ENCODE data around the gene RAB33B. TPM values are rescaled to one million over a fixed set of nuclear protein-coding genes. Genes with fewer than 3 reads are reported as not detected.

Gene RAB33B
- total and polyA plus RNA-seq, 2 of the 8 experiments (the other 6 are each of a cell fraction or from before 2014, with no cell fraction given): 4.2 to 8.7 TPM

GRCh38 chr4:139481465-139481864 lies 27.5 kb downstream of the RAB33B start:
- ChIA-PET CTCF (ENCODE audit: partially characterized antibody) (interaction anchor here (0.6 to 3.6 kb wide), 3 partner anchors 16 to 200 kb away, joined by 3 to 22 read pairs (median 4); no protein-coding TSS in a partner anchor), POLR2A (ENCODE audit: partially characterized antibody) (interaction anchor here (1.3 kb wide), 1 partner anchor 16 kb away, joined by 4 read pairs; no protein-coding TSS in a partner anchor)
- no peaks in the 10 kb centered on the region for H3K9me3 ChIP-seq (ENCODE audit: insufficient read depth in 2 of 2, low read depth in 1 of 2, low read length in 1 of 2)
- H3K79me2 ChIP-seq (ENCODE audit: control insufficient read depth in 1 of 2, insufficient read depth in 2 of 2, low read length in 2 of 2): no peaks in the 10 kb centered on the region
- no peak overlapping the region for H2BK15ac ChIP-seq (ENCODE audit: low read length)
- H4K20me1 ChIP-seq (replicated peaks in 1 of 2; ENCODE audit: control insufficient read depth in 1 of 2, insufficient read depth in 2 of 2, low read length in 2 of 2): no peaks in the 10 kb centered on the region
- no peaks in the 10 kb centered on the region for H3K27me3 ChIP-seq (replicated peaks in 1 of 4; ENCODE audit: control insufficient read depth in 3 of 4, extremely low read depth in 1 of 4, insufficient read depth in 3 of 4, low read length in 3 of 4)
- 75% methylated on average over 1 of the region's 1 CpG; no CpG with 5 or more reads in 1 of the 2 experiments for whole genome bisulfite sequencing, 2 experiments (ENCODE audit: extremely low coverage in 1 of 2, insufficient coverage in 1 of 2, insufficient read length in 1 of 2, insufficient replicate concordance in 2 of 2, low coverage in 1 of 2, low lambda C conversion rate in 2 of 2, missing lambda C conversion rate in 1 of 2)
- H3K36me3 ChIP-seq (ENCODE audit: control insufficient read depth in 2 of 4, insufficient read depth in 4 of 4, low read length in 3 of 4): no peaks in the 10 kb centered on the region
- no peak overlapping the region for H3K56ac ChIP-seq (replicated peaks; ENCODE audit: insufficient read length, low read depth, low read length)
- no peak overlapping the region for H3K14ac ChIP-seq (ENCODE audit: insufficient read length)
- no peak overlapping the region for H4K5ac ChIP-seq (ENCODE audit: insufficient read length, low read depth, low read length)
- H2BK120ac ChIP-seq (replicated peaks; ENCODE audit: low read depth, low read length): no peak overlapping the region
- no peaks in the 10 kb centered on the region for H3K79me1 ChIP-seq (ENCODE audit: low read depth, low read length)
- H3K4ac ChIP-seq (replicated peaks; ENCODE audit: insufficient read length, low read depth, low read length): no peak overlapping the region
- H2BK12ac ChIP-seq (ENCODE audit: low read depth, low read length): no peak overlapping the region
- H3K18ac ChIP-seq (ENCODE audit: extremely low read depth, low read length): no peak overlapping the region
- no peak overlapping the region for H4K8ac ChIP-seq (ENCODE audit: extremely low read depth, insufficient read depth, low read length)
- H3K27ac ChIP-seq (ENCODE audit: low read depth, low read length): no peak overlapping the region
- H2BK5ac ChIP-seq (ENCODE audit: low read depth, low read length): no peak overlapping the region
- no peak overlapping the region for H2AFZ ChIP-seq (ENCODE audit: low read length)
- H2AK5ac ChIP-seq (ENCODE audit: low read depth, low read length): no peak overlapping the region
- H3K23ac ChIP-seq (ENCODE audit: insufficient read length): no peak overlapping the region
- no peak overlapping the region for H4K91ac ChIP-seq (replicated peaks; ENCODE audit: insufficient read length, low read length)
- H3K9ac ChIP-seq (replicated peaks in 1 of 4; ENCODE audit: extremely low read depth in 1 of 4, low read depth in 3 of 4, low read length in 3 of 4): no peak overlapping the region
- no peak overlapping the region for H2BK20ac ChIP-seq (ENCODE audit: low read length)
- no peaks in the 10 kb centered on the region for H3K23me2 ChIP-seq (ENCODE audit: low read depth, low read length)
- H3K4me3 ChIP-seq (ENCODE audit: extremely low read depth in 1 of 4, insufficient read depth in 2 of 4, low read depth in 3 of 4, low read length in 4 of 4): no peak overlapping the region
- H3K4me1 ChIP-seq (replicated peaks in 1 of 4; ENCODE audit: control insufficient read depth in 3 of 4, insufficient read depth in 4 of 4, low read length in 3 of 4): no peaks in the 10 kb centered on the region
- DNase-seq (ENCODE audit: low read depth in 1 of 2, low spot score in 2 of 2) (no peak), FAIRE-seq (no peak)
- no peak overlapping the region for H3K4me2 ChIP-seq (ENCODE audit: insufficient read depth in 1 of 2, low read depth in 2 of 2, low read length in 2 of 2)
- TF ChIP-seq CHD2 (IDR thresholded peaks at IDR 0.05; ENCODE audit: low read length) (no peak), EZH2 (IDR thresholded peaks at IDR 0.05; ENCODE audit: low read depth, low read length, severe bottlenecking) (no peak), BACH1 (IDR thresholded peaks at IDR 0.05; ENCODE audit: low read length) (no peak)
- TF ChIP-seq, protein P1, sequence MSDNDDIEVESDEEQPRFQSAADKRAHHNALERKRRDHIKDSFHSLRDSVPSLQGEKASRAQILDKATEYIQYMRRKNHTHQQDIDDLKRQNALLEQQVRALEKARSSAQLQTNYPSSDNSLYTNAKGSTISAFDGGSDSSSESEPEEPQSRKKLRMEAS (IDR thresholded peaks at IDR 0.05): no peak
